Measurements from ENCODE around the gene CHN2. TPM values are rescaled to one million over a fixed set of nuclear protein-coding genes. Genes with fewer than 3 reads are reported as not detected.

CHN2 gene
- total RNA-seq, 1 donor from 2014 or later = 0.64 TPM

GRCh38 chr7:29352041-29352440, 157.5 kb downstream of the CHN2 start:
- no peak for TF ChIP-seq CTCF (IDR thresholded peaks at IDR 0.05)
- no peak for DNase-seq (ENCODE audit: extremely low spot score, unreplicated experiment)
- Mint-ChIP-seq H3K9me3 (ENCODE audit: unreplicated experiment) (no peaks in the 10 kb centered on the region), H3K27me3 (ENCODE audit: unreplicated experiment) (peaks cover 27% of the 10 kb centered on the region), H3K36me3 (ENCODE audit: unreplicated experiment) (no peaks in the 10 kb centered on the region), H3K4me1 (ENCODE audit: unreplicated experiment) (no peaks in the 10 kb centered on the region), H3K4me3 (ENCODE audit: unreplicated experiment) (no peak overlapping the region), H3K27ac (ENCODE audit: unreplicated experiment) (no peak overlapping the region)

GRCh38 chr7:29353810-29354209, 159.2 kb downstream of the CHN2 start:
- no peak overlapping the region for H3K4me3 Mint-ChIP-seq (ENCODE audit: unreplicated experiment)
- no peaks in the 10 kb centered on the region for H3K4me1 Mint-ChIP-seq (ENCODE audit: unreplicated experiment)
- no peaks in the 10 kb centered on the region for H3K9me3 Mint-ChIP-seq (ENCODE audit: unreplicated experiment)
- TF ChIP-seq CTCF (IDR thresholded peaks at IDR 0.05) = no peak
- H3K27me3 Mint-ChIP-seq (ENCODE audit: unreplicated experiment) = peaks cover 20% of the 10 kb centered on the region
- H3K36me3 Mint-ChIP-seq (ENCODE audit: unreplicated experiment) = no peaks in the 10 kb centered on the region
- DNase-seq (ENCODE audit: extremely low spot score, unreplicated experiment) = no peak
- H3K27ac Mint-ChIP-seq (ENCODE audit: unreplicated experiment) = no peak overlapping the region

- no peaks in the 10 kb centered on the region for H3K9me3 Mint-ChIP-seq (ENCODE audit: unreplicated experiment)
- DNase-seq (ENCODE audit: extremely low spot score, unreplicated experiment) = no peak
- no peaks in the 10 kb centered on the region for H3K4me1 Mint-ChIP-seq (ENCODE audit: unreplicated experiment)
- H3K27ac Mint-ChIP-seq (ENCODE audit: unreplicated experiment) = no peak overlapping the region
- no peak for TF ChIP-seq CTCF (IDR thresholded peaks at IDR 0.05)
- peaks cover 16% of the 10 kb centered on the region for H3K27me3 Mint-ChIP-seq (ENCODE audit: unreplicated experiment)
- H3K4me3 Mint-ChIP-seq (ENCODE audit: unreplicated experiment) = no peak overlapping the region
- no peaks in the 10 kb centered on the region for H3K36me3 Mint-ChIP-seq (ENCODE audit: unreplicated experiment)
Observed at GRCh38 chr7:29354340-29354739, 159.8 kb downstream of the CHN2 start.

- Mint-ChIP-seq H3K4me1 (ENCODE audit: unreplicated experiment) (no peaks in the 10 kb centered on the region), H3K9me3 (ENCODE audit: unreplicated experiment) (no peaks in the 10 kb centered on the region), H3K27me3 (ENCODE audit: unreplicated experiment) (peaks cover 14% of the 10 kb centered on the region), H3K4me3 (ENCODE audit: unreplicated experiment) (no peak overlapping the region), H3K36me3 (ENCODE audit: unreplicated experiment) (no peaks in the 10 kb centered on the region), H3K27ac (ENCODE audit: unreplicated experiment) (no peak overlapping the region)
- no peak for TF ChIP-seq CTCF (IDR thresholded peaks at IDR 0.05)
- no peak for DNase-seq (ENCODE audit: extremely low spot score, unreplicated experiment)
Observed at GRCh38 chr7:29355388-29355787, 160.8 kb downstream of the CHN2 start.

- H3K4me3 Mint-ChIP-seq (ENCODE audit: unreplicated experiment) = no peak overlapping the region
- H3K27me3 Mint-ChIP-seq (ENCODE audit: unreplicated experiment) = peaks cover 7% of the 10 kb centered on the region
- H3K27ac Mint-ChIP-seq (ENCODE audit: unreplicated experiment) = no peak overlapping the region
- H3K4me1 Mint-ChIP-seq (ENCODE audit: unreplicated experiment) = no peaks in the 10 kb centered on the region
- H3K9me3 Mint-ChIP-seq (ENCODE audit: unreplicated experiment) = no peaks in the 10 kb centered on the region
- H3K36me3 Mint-ChIP-seq (ENCODE audit: unreplicated experiment) = no peaks in the 10 kb centered on the region
- TF ChIP-seq CTCF (IDR thresholded peaks at IDR 0.05) = no peak
- no peak for DNase-seq (ENCODE audit: extremely low spot score, unreplicated experiment)
Observed at GRCh38 chr7:29356631-29357030, 162.1 kb downstream of the CHN2 start.

Data from osteocyte (in vitro differentiated cells).